Natural killer cell (primary cell): ENCODE measurements around the gene POU2F2. TPM values are rescaled to one million over a fixed set of nuclear protein-coding genes. Genes with fewer than 3 reads are reported as not detected.

Experiments used
- ATAC-seq, 3 donors: fragments of 150-1000 bp in 2 of 3; fragments of 200-7000 bp in 1 of 3; cut with Tn5 transposase; 1 replicate in 1 of 3; 2 replicates in 2 of 3; pipeline ENCODE4 v1.10.0; 2021; ENCODE audit warnings: mild to moderate bottlenecking in 2 of 3, moderate library complexity in 2 of 3
- DNase-seq, 2 donors: peaks; one replicate each; pipeline versions ENCODE4 v3.0.0 to v3.0.0-alpha.2; 2013 to 2021; ENCODE audit warnings: mixed read lengths in 1 of 2
- H3K27ac ChIP-seq: one replicate; pipeline ENCODE4 v1.5.1; 2013; ENCODE audit warnings: mild to moderate bottlenecking, low read length
- H3K27me3 ChIP-seq: one replicate; pipeline ENCODE4 v1.6.1; 2013; ENCODE audit warnings: low read length; ENCODE audit not compliant: control insufficient read depth, insufficient read depth
- H3K36me3 ChIP-seq: one replicate; pipeline ENCODE4 v1.6.1; 2013; ENCODE audit warnings: low read length; ENCODE audit not compliant: control insufficient read depth, insufficient read depth
- H3K4me1 ChIP-seq: one replicate; pipeline ENCODE4 v1.6.1; 2013; ENCODE audit warnings: low read length; ENCODE audit not compliant: control insufficient read depth, insufficient read depth
- H3K4me3 ChIP-seq: one replicate; pipeline ENCODE4 v1.5.1; 2013; ENCODE audit warnings: low read length
- H3K9me3 ChIP-seq: one replicate; pipeline ENCODE4 v1.6.1; 2013; ENCODE audit warnings: low read length; ENCODE audit not compliant: control insufficient read depth, insufficient read depth
- H3K27ac Mint-ChIP-seq, 2 donors: one replicate each; pipeline ENCODE4 v1.8.0; 2022; ENCODE audit warnings: mild to moderate bottlenecking in 2 of 2, mixed read lengths in 2 of 2, moderate library complexity in 1 of 2
- H3K27me3 Mint-ChIP-seq, 2 donors: one replicate each; pipeline ENCODE4 v1.8.0; 2022; ENCODE audit warnings: low read depth in 2 of 2, mixed read lengths in 2 of 2
- H3K36me3 Mint-ChIP-seq: one replicate; pipeline ENCODE4 v1.8.0; 2022; ENCODE audit warnings: mixed read lengths
- H3K4me1 Mint-ChIP-seq, 2 donors: one replicate each; pipeline ENCODE4 v1.8.0; 2022; ENCODE audit warnings: mixed read lengths in 2 of 2
- H3K4me3 Mint-ChIP-seq: one replicate; pipeline ENCODE4 v1.8.0; 2022; ENCODE audit warnings: mild to moderate bottlenecking, moderate library complexity, mixed read lengths
- H3K9me3 Mint-ChIP-seq, 2 donors: one replicate each; pipeline ENCODE4 v1.8.0; 2022; ENCODE audit warnings: mixed read lengths in 2 of 2
- WGBS: methylation state at CpG from one replicate; pipeline ENCODE4 v1.1.7; 2013; ENCODE audit warnings: missing lambda C conversion rate; ENCODE audit not compliant: insufficient coverage; 5-methylcytosine and 5-hydroxymethylcytosine counted together
- intact Hi-C: fragments of 100-400 bp; cut with micrococcal nuclease; formaldehyde crosslinking; loops from one replicate; pipeline ENCODE4 v1.14.2; 2022
- total RNA-seq, 4 donors: library from RNA; stranded (reverse); fragments of 120-200 nt in 1 of 4; gene quantifications; one replicate each; pipeline versions ENCODE4 v1.2.3 to v1.2.4, GENCODE V29; 2013 to 2022
- TF ChIP-seq, protein P1 (sequence below): fragments of 200-600 bp; IDR thresholded peaks from one replicate; pipeline ENCODE4 v1.8.0; 2022; ENCODE audit warnings: antibody characterized with exemption

Gene POU2F2
- total RNA-seq, 3 donors from 2014 or later (not counting 1 experiment from before 2014, with no cell fraction given): 27.3 to 40.8 (median 29.3) TPM

DNA sequence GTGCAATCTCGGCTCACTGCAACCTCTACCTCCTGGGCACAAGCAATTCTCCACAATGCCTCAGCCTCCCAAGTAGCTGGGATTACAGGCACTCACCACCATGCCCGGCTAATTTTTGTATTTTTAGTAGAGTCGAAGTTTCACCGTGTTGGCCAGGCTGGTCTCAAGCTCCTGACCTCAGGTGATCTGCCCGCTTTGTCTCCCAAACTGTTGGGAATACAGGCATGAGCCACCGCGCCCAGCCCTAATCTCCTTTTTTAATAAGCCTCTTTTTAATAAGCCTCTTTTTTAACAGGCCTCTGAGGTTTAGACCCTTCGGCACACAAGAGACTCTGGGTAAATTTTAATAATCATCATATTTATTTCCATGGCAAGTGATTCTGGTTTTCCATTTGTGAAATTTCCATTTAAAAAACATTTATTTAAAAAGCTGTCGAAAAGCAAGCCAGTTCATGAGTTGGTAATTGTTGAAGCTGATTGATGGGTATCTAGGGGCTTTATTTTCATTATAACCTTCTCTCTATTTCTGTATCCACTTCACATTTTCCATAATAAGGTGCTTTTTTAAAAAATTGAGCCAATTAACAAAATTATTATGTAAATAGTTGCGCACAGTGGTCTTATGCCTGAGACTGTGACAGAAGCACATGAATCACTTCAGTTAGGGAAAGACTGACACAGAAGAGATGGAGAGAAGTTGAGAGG is 11.8 kb downstream of the POU2F2 start:
- DNase-seq (no peak), ATAC-seq (no peak)
- peaks cover 25% of the 10 kb centered on the region for H3K36me3 ChIP-seq
- TF ChIP-seq, protein P1, sequence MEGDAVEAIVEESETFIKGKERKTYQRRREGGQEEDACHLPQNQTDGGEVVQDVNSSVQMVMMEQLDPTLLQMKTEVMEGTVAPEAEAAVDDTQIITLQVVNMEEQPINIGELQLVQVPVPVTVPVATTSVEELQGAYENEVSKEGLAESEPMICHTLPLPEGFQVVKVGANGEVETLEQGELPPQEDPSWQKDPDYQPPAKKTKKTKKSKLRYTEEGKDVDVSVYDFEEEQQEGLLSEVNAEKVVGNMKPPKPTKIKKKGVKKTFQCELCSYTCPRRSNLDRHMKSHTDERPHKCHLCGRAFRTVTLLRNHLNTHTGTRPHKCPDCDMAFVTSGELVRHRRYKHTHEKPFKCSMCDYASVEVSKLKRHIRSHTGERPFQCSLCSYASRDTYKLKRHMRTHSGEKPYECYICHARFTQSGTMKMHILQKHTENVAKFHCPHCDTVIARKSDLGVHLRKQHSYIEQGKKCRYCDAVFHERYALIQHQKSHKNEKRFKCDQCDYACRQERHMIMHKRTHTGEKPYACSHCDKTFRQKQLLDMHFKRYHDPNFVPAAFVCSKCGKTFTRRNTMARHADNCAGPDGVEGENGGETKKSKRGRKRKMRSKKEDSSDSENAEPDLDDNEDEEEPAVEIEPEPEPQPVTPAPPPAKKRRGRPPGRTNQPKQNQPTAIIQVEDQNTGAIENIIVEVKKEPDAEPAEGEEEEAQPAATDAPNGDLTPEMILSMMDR: no peak
- H3K4me1 ChIP-seq: peaks cover 44% of the 10 kb centered on the region
- WGBS: 90% methylated on average over 9 of the region's 10 CpGs
- H3K4me3 ChIP-seq: no peak overlapping the region
- Mint-ChIP-seq H3K27ac (peak overlapping the region; percentile 65 to 92), H3K4me1 (peaks cover 12 to 30% of the 10 kb centered on the region in 2 donors), H3K9me3 (no peaks in the 10 kb centered on the region), H3K27me3 (no peaks in the 10 kb centered on the region), H3K4me3 (peak overlapping the region; percentile 6), H3K36me3 (peaks cover 7% of the 10 kb centered on the region)
- intact Hi-C loops: no loop called here
- H3K27me3 ChIP-seq: no peaks in the 10 kb centered on the region
- H3K27ac ChIP-seq: no peak overlapping the region
- no peaks in the 10 kb centered on the region for H3K9me3 ChIP-seq

DNA sequence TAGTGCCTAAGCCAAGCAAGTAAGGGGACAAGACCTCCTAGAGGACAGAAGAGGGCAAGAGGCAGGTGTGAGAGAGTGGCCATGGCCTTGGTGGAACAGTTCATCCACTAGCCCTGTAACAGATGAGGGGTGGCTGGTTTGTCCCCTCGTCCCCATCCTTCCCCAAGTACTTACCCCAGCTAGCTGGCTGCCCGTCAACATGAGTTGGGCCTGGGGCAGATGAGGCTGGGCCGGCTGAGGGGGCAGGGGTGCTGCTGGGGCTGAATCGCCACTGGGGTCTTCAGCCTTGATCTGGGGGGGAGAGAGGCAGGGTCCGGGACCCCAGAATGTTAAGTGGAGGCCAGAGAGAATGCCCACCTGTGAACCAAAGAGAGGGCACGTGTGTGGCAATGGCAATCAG is 15.2 kb downstream of the POU2F2 start:
- Histone ChIP-seq H3K4me1 (peaks cover 29% of the 10 kb centered on the region), H3K36me3 (peaks cover 44% of the 10 kb centered on the region), H3K4me3 (no peak overlapping the region), H3K27ac (no peak overlapping the region), H3K9me3 (no peaks in the 10 kb centered on the region), H3K27me3 (no peaks in the 10 kb centered on the region)
- intact Hi-C loops: no loop called here
- H3K27me3 Mint-ChIP-seq: no peaks in the 10 kb centered on the region
- H3K9me3 Mint-ChIP-seq: no peaks in the 10 kb centered on the region
- H3K4me3 Mint-ChIP-seq: no peak overlapping the region
- TF ChIP-seq, protein P1: no peak
- WGBS: 90% methylated on average over 6 of the region's 6 CpGs
- peaks cover 10% of the 10 kb centered on the region for H3K36me3 Mint-ChIP-seq
- DNase-seq: no peak
- H3K4me1 Mint-ChIP-seq: peaks cover 0 to 17% of the 10 kb centered on the region in 2 donors
- ATAC-seq: no peak
- H3K27ac Mint-ChIP-seq: no peak overlapping the region

DNA sequence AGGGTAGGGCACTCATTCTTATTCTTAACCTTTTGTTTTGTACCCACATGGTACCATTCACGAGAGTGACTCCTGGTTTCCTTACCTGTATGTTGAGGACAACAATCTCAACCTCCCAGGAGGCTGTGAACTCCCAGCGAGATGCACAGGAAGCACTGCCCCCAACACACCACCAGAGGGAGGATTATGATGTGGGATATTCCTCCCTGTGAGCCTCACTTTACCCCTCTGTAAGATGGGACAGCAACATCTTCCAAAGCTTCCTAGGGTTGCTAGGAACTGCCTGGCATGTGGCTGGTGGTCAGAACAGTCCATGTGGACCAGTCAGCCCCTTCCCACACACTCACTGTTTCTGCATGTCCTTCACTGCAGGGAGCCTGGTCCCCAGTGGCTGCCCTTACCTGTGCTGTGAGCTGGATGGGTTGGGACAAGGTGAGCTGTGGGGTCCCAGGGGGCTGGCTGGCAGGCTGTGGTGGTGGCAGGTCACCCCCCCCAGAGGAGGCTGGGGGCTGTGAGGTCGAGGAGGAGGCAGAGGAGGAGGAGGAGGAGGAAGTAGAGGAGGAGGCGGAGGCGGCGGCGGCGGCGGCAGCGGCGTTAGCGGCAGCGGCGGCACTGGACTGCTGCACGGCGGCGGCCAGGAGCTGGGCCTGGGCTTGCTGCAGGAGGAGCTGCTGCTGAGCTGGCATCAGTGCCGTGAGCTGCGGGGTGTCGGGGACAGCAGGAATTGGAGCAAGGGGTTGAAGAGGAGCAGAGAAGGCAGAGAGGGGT is 15.8 kb downstream of the POU2F2 start:
- Histone ChIP-seq H3K36me3 (peaks cover 44% of the 10 kb centered on the region), H3K9me3 (no peaks in the 10 kb centered on the region), H3K4me3 (no peak overlapping the region), H3K27me3 (no peaks in the 10 kb centered on the region), H3K4me1 (peaks cover 23% of the 10 kb centered on the region), H3K27ac (peak overlapping the region; percentile 33)
- intact Hi-C loops: no loop called here
- 95% methylated on average over 19 of the region's 20 CpGs for WGBS
- TF ChIP-seq, protein P1: no peak
- H3K9me3 Mint-ChIP-seq: no peaks in the 10 kb centered on the region
- H3K27me3 Mint-ChIP-seq: no peaks in the 10 kb centered on the region
- H3K4me3 Mint-ChIP-seq: no peak overlapping the region
- ATAC-seq (no peak), DNase-seq (no peak)
- peaks cover 10% of the 10 kb centered on the region for H3K36me3 Mint-ChIP-seq
- H3K4me1 Mint-ChIP-seq: peaks cover 0 to 11% of the 10 kb centered on the region in 2 donors
- no peak overlapping the region for H3K27ac Mint-ChIP-seq
